Astrocyte (in vitro differentiated cells and primary cell): ENCODE results near the gene PDE6H.

ENCODE experiments used
- EZH2 ChIP-seq: IDR thresholded peaks from 2 replicates; pipeline ENCODE4 v1.6.1; 2012; ENCODE audit warnings: mild to moderate bottlenecking, low read length, inconsistent platforms; ENCODE audit not compliant: insufficient read depth
- TF ChIP-seq, protein P1 (sequence below): IDR thresholded peaks from 2 replicates; pipeline ENCODE4 v1.5.1; 2011; ENCODE audit warnings: low read depth, mild to moderate bottlenecking, inconsistent platforms, low read length, moderate library complexity; ENCODE audit not compliant: insufficient read depth

GRCh38 chr12:14982991-14983390, 10.1 kb downstream of the PDE6H start:
- TF ChIP-seq EZH2: no peak
- TF ChIP-seq, protein P1, sequence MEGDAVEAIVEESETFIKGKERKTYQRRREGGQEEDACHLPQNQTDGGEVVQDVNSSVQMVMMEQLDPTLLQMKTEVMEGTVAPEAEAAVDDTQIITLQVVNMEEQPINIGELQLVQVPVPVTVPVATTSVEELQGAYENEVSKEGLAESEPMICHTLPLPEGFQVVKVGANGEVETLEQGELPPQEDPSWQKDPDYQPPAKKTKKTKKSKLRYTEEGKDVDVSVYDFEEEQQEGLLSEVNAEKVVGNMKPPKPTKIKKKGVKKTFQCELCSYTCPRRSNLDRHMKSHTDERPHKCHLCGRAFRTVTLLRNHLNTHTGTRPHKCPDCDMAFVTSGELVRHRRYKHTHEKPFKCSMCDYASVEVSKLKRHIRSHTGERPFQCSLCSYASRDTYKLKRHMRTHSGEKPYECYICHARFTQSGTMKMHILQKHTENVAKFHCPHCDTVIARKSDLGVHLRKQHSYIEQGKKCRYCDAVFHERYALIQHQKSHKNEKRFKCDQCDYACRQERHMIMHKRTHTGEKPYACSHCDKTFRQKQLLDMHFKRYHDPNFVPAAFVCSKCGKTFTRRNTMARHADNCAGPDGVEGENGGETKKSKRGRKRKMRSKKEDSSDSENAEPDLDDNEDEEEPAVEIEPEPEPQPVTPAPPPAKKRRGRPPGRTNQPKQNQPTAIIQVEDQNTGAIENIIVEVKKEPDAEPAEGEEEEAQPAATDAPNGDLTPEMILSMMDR: no peak
